Neural cell (in vitro differentiated cells): ENCODE measurements around the gene MAIP1.

Source experiments
- EZH2 ChIP-seq: fragments of 200-600, 300-800 bp; shearing (Covaris generic), sonication (generic); IDR thresholded peaks from 2 replicates; pipeline ENCODE4 v1.6.1; 2014; ENCODE audit warnings: antibody characterized with exemption, low read length, borderline replicate concordance, mild to moderate bottlenecking; ENCODE audit not compliant: insufficient read depth, poor library complexity, severe bottlenecking
- POLR2AphosphoS5 ChIP-seq: IDR thresholded peaks from 2 replicates; pipeline ENCODE4 v1.6.1; 2012
- RAD21 ChIP-seq: fragments of 450-650 bp; conservative IDR thresholded peaks from 2 replicates; pipeline ENCODE4 v1.6.1; 2014; ENCODE audit warnings: antibody characterized with exemption, mild to moderate bottlenecking, moderate library complexity
- SMC3 ChIP-seq: fragments of 450-650 bp; conservative IDR thresholded peaks from 2 replicates; pipeline ENCODE4 v1.6.1; 2014; ENCODE audit warnings: antibody characterized with exemption, mild to moderate bottlenecking, moderate library complexity; ENCODE audit not compliant: poor library complexity
- TAF1 ChIP-seq: IDR thresholded peaks from 2 replicates; pipeline ENCODE4 v1.6.1; 2012; ENCODE audit warnings: low read depth
- TF ChIP-seq, protein P1 (sequence below): fragments of 450-650 bp; IDR thresholded peaks from 2 replicates; pipeline ENCODE4 v1.5.1; 2014; ENCODE audit warnings: antibody characterized with exemption, mild to moderate bottlenecking, moderate library complexity; ENCODE audit not compliant: poor library complexity, severe bottlenecking

DNA sequence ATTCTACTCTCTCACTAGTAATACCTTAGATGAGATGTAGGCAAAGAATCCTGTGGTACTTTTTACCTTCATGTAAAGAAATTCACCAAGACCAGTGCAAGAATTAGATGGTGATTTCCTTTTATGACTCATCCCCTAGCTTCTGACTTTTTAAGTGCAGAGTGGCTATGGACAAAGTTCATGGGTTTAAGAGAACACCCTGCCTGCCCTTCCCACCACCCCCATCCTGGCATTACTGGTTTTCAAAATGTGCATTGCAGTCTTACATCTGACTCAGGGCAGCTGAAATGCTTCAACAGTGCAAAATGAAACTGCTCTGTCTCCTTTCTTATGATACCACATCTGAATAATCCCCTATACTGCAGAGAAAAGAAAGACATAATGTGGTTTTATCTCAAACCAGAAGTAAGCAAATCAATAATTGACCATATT lies 22.6 kb downstream of the MAIP1 start:
- TF ChIP-seq SMC3 (no peak), EZH2 (no peak), POLR2AphosphoS5 (no peak), TAF1 (no peak), RAD21 (no peak)
- TF ChIP-seq, protein P1, sequence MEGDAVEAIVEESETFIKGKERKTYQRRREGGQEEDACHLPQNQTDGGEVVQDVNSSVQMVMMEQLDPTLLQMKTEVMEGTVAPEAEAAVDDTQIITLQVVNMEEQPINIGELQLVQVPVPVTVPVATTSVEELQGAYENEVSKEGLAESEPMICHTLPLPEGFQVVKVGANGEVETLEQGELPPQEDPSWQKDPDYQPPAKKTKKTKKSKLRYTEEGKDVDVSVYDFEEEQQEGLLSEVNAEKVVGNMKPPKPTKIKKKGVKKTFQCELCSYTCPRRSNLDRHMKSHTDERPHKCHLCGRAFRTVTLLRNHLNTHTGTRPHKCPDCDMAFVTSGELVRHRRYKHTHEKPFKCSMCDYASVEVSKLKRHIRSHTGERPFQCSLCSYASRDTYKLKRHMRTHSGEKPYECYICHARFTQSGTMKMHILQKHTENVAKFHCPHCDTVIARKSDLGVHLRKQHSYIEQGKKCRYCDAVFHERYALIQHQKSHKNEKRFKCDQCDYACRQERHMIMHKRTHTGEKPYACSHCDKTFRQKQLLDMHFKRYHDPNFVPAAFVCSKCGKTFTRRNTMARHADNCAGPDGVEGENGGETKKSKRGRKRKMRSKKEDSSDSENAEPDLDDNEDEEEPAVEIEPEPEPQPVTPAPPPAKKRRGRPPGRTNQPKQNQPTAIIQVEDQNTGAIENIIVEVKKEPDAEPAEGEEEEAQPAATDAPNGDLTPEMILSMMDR, result no peak
